ENCODE results near the gene DUSP21.

- TF ChIP-seq IKZF2 (IDR thresholded peaks at IDR 0.05) (no peak), TAF1 (IDR thresholded peaks at IDR 0.05; ENCODE audit: borderline replicate concordance, low read depth, low read length) (no peak), RFX5 (IDR thresholded peaks at IDR 0.05; ENCODE audit: low read depth, low read length) (no peak), CREM (IDR thresholded peaks at IDR 0.05; ENCODE audit: low read depth) (no peak), EGR1 (IDR thresholded peaks at IDR 0.05; ENCODE audit: borderline replicate concordance in 1 of 2, low read depth in 2 of 2, low read length in 2 of 2) (no peak), ZNF24 (IDR thresholded peaks at IDR 0.05) (no peak), POLR2A (IDR thresholded peaks at IDR 0.05; ENCODE audit: low read depth, low read length) (no peak), SUZ12 (IDR thresholded peaks at IDR 0.05; ENCODE audit: unreplicated experiment) (no peak), HDAC2 (IDR thresholded peaks at IDR 0.05) (no peak)
- TF ChIP-seq, protein P1, sequence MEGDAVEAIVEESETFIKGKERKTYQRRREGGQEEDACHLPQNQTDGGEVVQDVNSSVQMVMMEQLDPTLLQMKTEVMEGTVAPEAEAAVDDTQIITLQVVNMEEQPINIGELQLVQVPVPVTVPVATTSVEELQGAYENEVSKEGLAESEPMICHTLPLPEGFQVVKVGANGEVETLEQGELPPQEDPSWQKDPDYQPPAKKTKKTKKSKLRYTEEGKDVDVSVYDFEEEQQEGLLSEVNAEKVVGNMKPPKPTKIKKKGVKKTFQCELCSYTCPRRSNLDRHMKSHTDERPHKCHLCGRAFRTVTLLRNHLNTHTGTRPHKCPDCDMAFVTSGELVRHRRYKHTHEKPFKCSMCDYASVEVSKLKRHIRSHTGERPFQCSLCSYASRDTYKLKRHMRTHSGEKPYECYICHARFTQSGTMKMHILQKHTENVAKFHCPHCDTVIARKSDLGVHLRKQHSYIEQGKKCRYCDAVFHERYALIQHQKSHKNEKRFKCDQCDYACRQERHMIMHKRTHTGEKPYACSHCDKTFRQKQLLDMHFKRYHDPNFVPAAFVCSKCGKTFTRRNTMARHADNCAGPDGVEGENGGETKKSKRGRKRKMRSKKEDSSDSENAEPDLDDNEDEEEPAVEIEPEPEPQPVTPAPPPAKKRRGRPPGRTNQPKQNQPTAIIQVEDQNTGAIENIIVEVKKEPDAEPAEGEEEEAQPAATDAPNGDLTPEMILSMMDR (IDR thresholded peaks at IDR 0.05 in 2 of 3, conservative IDR thresholded peaks at IDR 0.05 in 1 of 3; ENCODE audit: control insufficient read depth in 2 of 3, extremely low read depth in 1 of 3, insufficient read depth in 1 of 3, low read depth in 3 of 3, low read length in 3 of 3) = no peak
These were observed 41.2 kb upstream of the DUSP21 start for GRCh38 chrX:44802613-44803012.
